Inflammatory macrophage treated with lipopolysaccharide for 1 hour (primary cell): ENCODE measurements around the gene BMPR1B.
A peak's percentile ranks its signal among the peaks of the same experiment; 100 is the strongest.

Experiments used
- DNase-seq, 2 donors: peaks; one replicate each; pipeline ENCODE4 v3.0.0-alpha.2; 2020 to 2022

BMPR1B gene

GRCh38 chr4:95198961-95199360, 441.2 kb downstream of the BMPR1B start:
- DNase-seq = peak; percentile 58 to 76

DNA sequence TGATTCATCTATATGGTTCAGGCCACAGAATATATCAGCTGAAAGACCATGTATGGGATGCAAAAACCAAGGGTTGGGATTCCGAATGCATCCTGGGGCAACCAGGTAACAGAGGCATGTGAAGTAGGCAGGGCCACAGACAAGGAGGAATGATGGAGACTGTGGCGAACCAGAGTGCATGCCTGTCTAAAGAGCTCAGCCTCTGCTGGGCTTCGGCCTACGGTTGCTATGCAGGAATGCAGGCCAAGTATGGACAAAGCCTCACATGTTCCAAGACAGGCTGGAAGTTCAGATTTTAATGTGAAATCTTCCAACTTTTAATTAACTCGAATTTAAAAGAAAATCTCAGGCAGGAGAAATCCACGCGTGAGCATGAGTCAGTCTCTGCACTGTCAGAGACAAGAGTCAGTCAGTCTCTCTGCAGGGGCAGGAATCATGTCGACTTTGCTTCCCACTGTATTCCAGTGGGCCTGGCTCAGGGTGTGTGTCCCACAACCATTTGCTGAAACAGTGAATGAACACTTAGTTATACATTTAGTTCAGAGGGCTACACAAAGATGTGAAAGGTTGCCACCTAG, 446.6 kb downstream of the BMPR1B start:
- no peak for DNase-seq

DNA sequence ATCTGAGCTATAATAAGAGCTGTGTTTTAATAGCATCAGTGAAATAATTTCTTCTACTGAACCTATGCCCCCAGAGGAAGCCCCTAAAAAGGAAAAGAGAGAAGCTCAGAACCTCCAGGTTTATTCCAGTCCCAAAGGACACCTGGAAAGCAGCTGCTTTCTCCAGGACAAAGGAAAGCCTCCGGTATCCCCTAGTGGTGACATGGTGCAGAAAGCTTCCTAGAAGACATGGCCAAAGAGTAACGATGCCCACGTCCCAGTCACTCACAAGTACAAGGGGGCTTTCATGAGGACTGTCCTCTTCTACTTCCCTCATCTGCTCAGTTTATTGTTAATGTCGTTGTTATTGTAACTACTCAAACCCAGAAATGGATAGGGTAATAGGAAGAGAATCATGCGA, 447.1 kb downstream of the BMPR1B start:
- DNase-seq = no peak
